ENCODE data around the gene ZNRF3.
"Not testable (repeated sequence)": the region's sequence is repeated elsewhere in the genome, so short reads cannot be mapped to it uniquely, and the experiment has no call there.

Gene ZNRF3

GRCh38 chr22:28904211-28904896, 21.0 kb downstream of the ZNRF3 start:
- Histone ChIP-seq H3K4me3 (replicated peaks; ENCODE audit: low read depth, low read length) (no peak overlapping the region), H3K36me3 (ENCODE audit: control insufficient read depth, insufficient read depth, low read length) (no peaks in the 10 kb centered on the region), H3K27me3 (replicated peaks; ENCODE audit: control insufficient read depth, insufficient read depth, low read length) (no peaks in the 10 kb centered on the region; the same call in 1 of the 2 replicates)
- DNase-seq (ENCODE audit: extremely low read depth, insufficient read length) = no peak
- no peak for TF ChIP-seq CTCF (IDR thresholded peaks at IDR 0.05; ENCODE audit: insufficient read depth, low read length, poor library complexity, severe bottlenecking)

- Histone ChIP-seq H3K36me3 (ENCODE audit: control insufficient read depth, insufficient read depth, low read length) (no peaks in the 10 kb centered on the region), H3K4me3 (replicated peaks; ENCODE audit: low read depth, low read length) (no peak overlapping the region), H3K27me3 (replicated peaks; ENCODE audit: control insufficient read depth, insufficient read depth, low read length) (no peaks in the 10 kb centered on the region; the same call in 1 of the 2 replicates)
- TF ChIP-seq CTCF (IDR thresholded peaks at IDR 0.05; ENCODE audit: insufficient read depth, low read length, poor library complexity, severe bottlenecking) = no peak
- no peak for DNase-seq (ENCODE audit: extremely low read depth, insufficient read length)
These were observed 22.0 kb downstream of the ZNRF3 start for GRCh38 chr22:28905256-28905832.

- TF ChIP-seq CTCF (IDR thresholded peaks at IDR 0.05; ENCODE audit: insufficient read depth, low read length, poor library complexity, severe bottlenecking) = no peak
- H3K27me3 ChIP-seq (replicated peaks; ENCODE audit: control insufficient read depth, insufficient read depth, low read length) = peaks cover 4% of the 10 kb centered on the region
- no peak for DNase-seq (ENCODE audit: extremely low read depth, insufficient read length)
- no peak overlapping the region for H3K4me3 ChIP-seq (replicated peaks; ENCODE audit: low read depth, low read length)
- H3K36me3 ChIP-seq (ENCODE audit: control insufficient read depth, insufficient read depth, low read length) = no peaks in the 10 kb centered on the region
These were observed 22.9 kb downstream of the ZNRF3 start for GRCh38 chr22:28906312-28906711.

- peak; percentile 51 for DNase-seq (ENCODE audit: extremely low read depth, insufficient read length)
These were observed 24.1 kb downstream of the ZNRF3 start for GRCh38 chr22:28907311-28908008.

GRCh38 chr22:28908810-28909209, 25.4 kb downstream of the ZNRF3 start:
- not testable (repeated sequence) for DNase-seq (ENCODE audit: extremely low read depth, insufficient read length); H3K4me3 ChIP-seq (replicated peaks; ENCODE audit: low read depth, low read length); H3K36me3 ChIP-seq (ENCODE audit: control insufficient read depth, insufficient read depth, low read length); H3K27me3 ChIP-seq (replicated peaks; ENCODE audit: control insufficient read depth, insufficient read depth, low read length)

More at GRCh38 chr22:28907311-28908008, 24.1 kb downstream of the ZNRF3 start:
- no peak overlapping the region for H3K4me3 ChIP-seq (replicated peaks; ENCODE audit: low read depth, low read length)
- H3K27me3 ChIP-seq (replicated peaks; ENCODE audit: control insufficient read depth, insufficient read depth, low read length) = peaks cover 4% of the 10 kb centered on the region
- no peak for TF ChIP-seq CTCF (IDR thresholded peaks at IDR 0.05; ENCODE audit: insufficient read depth, low read length, poor library complexity, severe bottlenecking)
- no peaks in the 10 kb centered on the region for H3K36me3 ChIP-seq (ENCODE audit: control insufficient read depth, insufficient read depth, low read length)

- Histone ChIP-seq H3K4me3 (replicated peaks; ENCODE audit: low read depth, low read length) (no peak overlapping the region), H3K27me3 (replicated peaks; ENCODE audit: control insufficient read depth, insufficient read depth, low read length) (peaks cover 4% of the 10 kb centered on the region), H3K36me3 (ENCODE audit: control insufficient read depth, insufficient read depth, low read length) (no peaks in the 10 kb centered on the region)
- DNase-seq (ENCODE audit: extremely low read depth, insufficient read length) = peak; percentile 52
- TF ChIP-seq CTCF (IDR thresholded peaks at IDR 0.05; ENCODE audit: insufficient read depth, low read length, poor library complexity, severe bottlenecking) = no peak
These were observed 26.0 kb downstream of the ZNRF3 start for GRCh38 chr22:28909375-28909774.
